Measurements from ENCODE around the gene SPATA4.

SPATA4 gene

DNA sequence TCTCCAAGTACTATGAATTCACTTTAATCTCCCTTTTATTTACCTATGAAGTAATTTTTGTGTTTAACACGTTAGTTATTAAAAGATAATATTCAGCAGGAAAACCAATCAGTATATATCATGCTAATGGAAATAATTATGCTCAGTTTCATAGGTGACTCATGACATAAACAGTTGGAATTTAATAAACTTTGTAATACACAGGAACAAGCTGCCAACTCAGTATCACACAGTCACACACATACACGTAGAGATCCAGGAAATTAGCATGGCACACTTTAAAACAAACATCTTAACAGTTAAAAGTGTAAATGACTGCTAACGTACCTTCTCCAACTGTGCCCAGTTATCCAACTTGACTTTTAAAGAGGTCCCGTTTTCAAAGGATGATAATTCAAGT is 2.3 kb downstream of the SPATA4 start:
- intact Hi-C loops (cut with DNase I): no loop called here
- no peak for DNase-seq

DNA sequence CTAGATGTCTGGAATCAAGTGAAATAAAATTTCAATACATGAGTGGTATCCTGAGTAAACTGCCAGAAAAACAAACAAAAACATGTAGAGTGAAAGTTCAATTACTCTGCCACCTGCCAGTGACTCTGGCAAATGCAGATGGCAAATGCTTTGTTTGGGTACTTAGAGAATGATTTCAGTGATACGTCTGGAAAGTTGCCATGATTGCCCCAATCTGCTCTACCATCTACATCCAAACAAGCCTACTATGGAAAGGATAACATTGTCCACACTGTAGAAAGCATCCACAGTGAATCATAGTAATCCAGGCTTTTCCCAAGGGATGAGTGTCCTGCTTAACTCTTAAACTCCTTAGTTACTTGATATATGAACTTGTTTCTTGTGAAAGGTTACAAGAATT is 3.4 kb downstream of the SPATA4 start:
- intact Hi-C loops (cut with DNase I): no loop called here
- no peak for DNase-seq

DNA sequence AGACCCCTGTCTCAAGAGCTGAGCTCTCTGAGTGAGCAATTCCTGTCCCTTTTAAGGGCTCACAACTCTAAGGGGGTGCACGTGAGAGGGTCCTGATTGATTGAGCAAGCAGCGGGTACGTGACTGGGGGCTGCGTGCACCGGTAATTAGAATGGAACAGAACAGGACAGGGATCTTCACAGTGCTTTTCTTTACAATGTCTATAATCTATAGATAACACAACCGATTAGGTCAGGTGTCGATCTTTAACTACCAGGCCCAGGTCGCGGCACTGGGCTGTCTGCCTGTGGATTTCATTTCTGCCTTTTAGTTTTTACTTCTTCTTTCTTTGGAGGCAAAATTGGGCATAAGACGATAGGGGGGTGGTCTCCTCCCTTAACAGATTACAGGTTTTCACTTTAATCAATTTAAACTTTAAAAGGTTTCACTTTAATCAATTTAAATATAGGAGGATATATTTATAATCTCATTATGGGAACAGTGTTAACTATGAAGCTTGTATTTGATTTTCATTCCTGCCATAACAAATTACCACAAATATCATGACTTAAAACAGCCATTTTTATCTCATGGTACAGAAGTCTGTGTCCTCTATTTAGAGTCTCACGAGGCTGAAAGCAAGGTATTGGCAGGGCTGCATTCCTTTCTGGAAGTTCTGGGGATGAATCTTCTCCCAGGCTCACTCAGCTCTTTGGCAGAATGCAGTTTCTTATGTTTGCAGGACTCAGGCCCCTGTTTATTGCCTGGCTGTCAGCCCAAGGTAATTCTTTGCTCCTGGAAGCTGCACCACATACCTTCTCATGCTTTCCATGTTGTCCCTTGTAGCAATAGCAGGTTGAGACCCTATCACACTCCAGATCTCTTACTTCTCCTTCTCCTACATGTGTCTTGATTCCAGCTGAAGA is 5.2 kb downstream of the SPATA4 start:
- intact Hi-C loops (cut with DNase I): no loop called here
- DNase-seq: no peak

DNA sequence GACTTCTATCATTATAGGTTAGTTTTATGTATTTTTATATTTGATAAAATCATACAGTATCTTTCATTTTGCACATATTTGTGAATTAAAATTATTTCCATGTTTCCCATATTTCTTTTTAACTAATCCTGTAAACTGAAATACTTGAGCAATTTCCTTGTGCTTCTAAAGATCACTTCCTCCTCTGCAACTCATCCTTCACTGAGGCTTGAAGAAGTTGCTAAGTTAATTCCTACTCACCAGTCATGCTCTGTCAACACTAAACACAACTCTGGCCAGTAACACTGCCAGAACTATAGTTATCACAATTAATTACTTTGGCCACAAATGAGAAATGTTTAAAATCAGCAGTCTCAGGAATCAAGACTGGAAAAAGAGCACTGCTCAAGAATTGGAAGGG is 6.7 kb downstream of the SPATA4 start:
- intact Hi-C loops (cut with DNase I): no loop called here
- DNase-seq: no peak

DNA sequence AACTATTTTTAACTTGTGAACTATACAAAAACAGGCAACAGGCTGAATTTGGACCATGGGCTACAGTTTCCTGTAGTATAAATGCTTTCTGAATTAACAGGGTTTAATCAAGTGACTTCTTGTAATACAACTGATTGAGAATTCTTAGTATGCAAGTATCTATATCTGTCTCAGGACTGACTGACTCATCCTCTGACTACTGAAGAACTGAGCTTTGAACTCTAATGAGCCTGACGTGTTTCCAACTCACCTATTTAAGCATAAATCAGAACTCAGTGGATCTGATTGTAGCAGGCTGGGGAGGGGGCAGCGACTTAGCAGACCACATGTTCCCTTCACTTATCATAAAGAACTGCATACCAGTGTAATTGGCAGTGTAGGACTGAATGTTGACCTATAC is 7.8 kb downstream of the SPATA4 start:
- DNase-seq: peak in 1 of 42 donors; percentile 25
- intact Hi-C loops (cut with DNase I): no loop called here

DNA sequence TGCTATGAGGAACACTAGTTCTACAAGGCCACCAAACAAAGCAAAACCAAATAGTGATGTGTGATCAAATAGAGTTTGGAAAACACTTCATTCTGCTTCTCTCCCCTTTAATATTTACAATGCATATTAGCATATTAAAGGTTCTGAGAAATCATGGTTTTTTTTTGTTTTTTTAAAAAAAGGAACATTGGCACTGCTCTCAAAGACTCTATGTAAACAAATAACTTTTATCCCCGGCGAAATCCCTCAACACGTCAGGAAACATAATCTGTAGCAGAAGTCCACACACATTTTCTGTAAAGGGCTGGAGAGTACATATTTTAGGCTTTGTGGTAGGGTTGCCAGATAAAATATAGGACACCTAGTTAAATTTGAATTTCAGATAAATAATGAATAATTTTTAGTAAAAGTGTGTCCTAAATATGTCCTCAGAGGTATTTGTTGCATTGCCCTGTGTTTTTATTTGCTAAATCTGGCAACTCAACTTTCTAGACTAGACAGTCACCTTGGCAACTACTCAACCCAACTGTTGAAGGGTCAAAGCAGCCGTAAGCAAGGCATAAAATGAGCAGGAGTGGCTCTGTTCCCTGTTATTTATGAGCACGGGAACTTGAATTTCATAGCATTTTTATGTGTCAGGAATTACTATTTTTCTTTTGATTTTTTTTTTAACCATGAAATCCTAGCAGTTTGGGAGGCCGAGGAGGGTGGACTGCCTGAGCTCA is 8.6 kb downstream of the SPATA4 start:
- DNase-seq: no peak

DNA sequence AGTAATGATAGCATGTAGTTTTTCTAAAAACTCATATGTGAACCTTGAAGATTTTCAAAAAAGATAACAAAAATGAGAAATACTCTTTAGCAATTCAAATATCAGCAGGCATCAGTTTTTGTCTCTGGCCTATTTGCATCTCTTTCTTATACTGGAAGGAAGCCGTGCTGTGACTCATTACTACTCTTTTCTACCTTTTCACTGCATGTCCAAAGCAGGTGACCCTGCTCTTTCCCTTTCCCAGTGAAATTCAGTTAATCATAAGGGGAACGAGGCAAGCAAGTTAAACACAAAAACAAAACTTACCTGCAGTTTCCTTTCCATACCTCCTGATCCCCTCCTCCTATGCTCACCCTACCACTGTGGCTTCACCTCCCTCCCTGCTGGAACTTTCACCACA is 9.3 kb downstream of the SPATA4 start:
- intact Hi-C loops (cut with DNase I): no loop called here
- DNase-seq: no peak

More for the DNA sequence above, 8.6 kb downstream of the SPATA4 start:
- intact Hi-C loops (cut with DNase I): no loop called here

DNA sequence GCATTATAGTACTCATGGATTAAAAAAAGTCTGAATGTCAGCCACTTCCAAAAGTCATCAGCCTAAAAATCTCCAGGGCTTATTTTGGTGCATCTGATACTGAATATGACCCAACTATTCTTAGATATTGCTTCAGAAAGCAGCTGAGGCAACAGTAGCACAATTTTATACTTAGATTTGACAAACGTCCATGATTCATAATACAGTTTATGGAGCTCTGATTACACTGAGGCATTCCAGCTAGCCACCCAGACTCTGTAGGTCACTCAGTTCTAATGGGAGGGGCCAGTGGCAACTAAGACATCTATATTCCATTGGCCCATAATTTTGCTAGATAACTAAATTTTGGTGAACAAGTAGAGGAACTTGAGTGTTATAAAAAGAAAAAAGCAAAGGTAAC is 10.3 kb downstream of the SPATA4 start:
- intact Hi-C loops (cut with DNase I): no loop called here
- no peak for DNase-seq

DNA sequence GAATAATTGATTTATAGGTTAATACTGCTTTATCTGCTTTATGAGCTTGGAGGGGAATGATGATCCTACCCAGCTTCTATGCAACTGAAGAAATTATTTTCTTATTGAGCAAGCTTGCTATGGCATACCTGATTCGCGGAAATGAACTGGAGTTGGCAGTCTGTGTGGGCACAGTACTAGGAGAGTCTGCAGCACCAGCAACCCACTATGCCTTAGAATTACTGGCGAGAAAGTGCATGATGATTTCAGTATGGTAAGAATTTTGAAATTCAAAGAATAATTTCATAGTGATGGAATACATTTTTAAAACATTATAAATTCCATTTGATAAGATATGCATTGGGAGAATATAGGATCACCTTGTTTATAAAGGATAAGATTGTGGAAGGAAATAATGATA is 32.3 kb downstream of the SPATA4 start:
- peak in 33 of 42 donors; percentile 6 to 85 (median 50) for DNase-seq
- intact Hi-C loops (cut with DNase I): no loop called here

DNA sequence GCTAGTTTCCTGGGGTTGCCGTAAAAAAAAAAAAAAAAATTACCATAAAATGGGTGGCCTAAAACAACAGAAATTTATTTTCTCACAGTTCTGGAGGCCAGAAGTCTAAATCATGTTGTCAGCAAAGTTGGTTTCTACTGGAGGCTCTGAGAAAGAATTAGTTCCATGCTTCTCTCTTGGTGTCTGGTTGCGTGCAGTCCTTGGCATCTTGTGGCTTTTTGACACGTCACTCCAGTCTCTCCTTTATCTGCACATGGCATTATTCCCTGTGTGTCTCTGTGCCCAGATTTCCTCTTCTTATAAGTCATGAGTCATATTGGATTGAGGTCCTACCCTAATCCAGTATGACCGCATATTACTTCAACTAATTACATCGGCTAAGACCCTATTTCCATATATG is 38.7 kb downstream of the SPATA4 start:
- no peak for DNase-seq
- intact Hi-C loops (cut with DNase I): no loop called here

DNA sequence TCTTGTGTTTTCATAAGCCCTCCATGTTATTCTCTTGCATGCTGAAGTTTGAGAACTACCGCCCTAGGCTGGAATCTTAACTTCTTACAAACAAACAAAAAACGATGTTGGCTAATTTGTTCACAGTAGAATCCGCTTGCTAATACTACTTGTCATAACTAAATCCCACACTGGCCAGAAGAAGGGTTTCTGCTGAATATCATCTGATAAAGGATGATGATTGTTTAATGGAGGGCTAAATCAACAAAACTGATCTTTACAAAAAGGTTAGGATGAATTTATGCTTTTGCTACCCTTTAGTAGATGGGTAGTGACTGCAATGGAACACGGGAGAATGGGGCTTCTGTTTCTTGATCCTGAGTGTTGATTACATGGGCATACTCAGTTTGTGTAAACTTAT is 42.3 kb downstream of the SPATA4 start:
- intact Hi-C loops (cut with DNase I): no loop called here
- no peak for DNase-seq

DNA sequence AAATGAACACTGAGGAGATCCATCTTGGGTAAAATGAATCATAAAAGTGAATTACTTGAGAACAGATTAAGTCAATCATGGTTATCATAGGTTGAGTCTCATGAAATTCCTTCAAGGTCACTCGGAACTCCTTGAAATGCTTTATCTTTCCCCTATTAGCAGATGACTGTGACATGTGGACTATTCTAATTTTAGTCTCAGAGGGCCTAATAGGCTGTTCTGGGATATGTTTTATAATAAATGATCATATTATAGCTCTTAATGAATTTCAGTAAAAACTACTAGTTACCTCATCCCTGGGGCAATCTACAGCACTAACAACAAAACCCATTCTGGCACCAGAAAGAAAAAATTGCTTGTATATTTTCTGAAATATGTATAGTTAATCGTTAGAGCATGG is 44.7 kb downstream of the SPATA4 start:
- no peak for DNase-seq
- intact Hi-C loops (cut with DNase I): no loop called here

DNA sequence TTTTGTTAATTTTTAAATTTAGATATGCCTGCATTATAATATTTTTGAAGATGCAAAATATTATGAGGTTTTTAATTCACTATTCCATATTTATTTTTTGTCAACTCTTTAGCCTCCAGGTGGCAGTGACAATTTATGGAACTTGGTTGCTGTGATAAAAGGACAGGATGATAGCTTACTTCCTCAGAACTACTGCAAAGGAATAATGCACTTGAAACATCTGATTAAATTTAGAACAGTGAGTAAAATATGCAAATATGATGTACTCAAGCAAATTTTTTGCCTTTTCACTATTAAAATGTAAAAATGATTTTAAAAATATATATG is 45.1 kb downstream of the SPATA4 start:
- intact Hi-C loops (cut with DNase I): no loop called here
- no peak for DNase-seq

DNA sequence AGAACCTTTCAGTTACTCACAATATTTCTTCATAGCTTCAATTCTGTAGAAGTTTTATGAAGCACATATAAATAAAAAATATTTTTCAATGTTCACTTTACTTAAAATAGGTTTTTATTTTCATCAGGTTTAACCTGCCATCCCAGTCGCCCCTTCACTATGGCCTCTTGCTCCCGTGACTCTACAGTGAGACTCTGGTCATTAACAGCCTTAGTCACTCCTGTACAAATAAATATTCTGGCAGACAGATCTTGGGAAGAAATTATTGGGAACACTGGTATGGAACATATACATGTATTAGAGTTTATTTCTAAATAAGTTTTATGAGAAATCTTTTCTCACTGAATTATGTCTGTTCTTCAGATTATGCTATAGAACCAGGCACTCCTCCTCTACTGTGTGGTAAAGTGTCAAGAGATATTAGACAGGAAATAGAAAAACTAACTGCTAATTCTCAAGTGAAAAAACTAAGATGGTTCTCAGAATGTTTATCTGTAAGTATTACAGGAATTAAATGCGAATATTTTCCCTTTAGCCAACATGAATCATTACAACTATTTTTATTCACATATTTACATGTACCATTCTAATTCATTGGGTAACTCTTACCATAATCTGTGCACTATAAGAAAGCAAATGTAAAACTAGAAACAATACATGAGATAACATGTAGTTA is 45.6 kb downstream of the SPATA4 start:
- DNase-seq: no peak
- intact Hi-C loops (cut with DNase I): no loop called here

DNA sequence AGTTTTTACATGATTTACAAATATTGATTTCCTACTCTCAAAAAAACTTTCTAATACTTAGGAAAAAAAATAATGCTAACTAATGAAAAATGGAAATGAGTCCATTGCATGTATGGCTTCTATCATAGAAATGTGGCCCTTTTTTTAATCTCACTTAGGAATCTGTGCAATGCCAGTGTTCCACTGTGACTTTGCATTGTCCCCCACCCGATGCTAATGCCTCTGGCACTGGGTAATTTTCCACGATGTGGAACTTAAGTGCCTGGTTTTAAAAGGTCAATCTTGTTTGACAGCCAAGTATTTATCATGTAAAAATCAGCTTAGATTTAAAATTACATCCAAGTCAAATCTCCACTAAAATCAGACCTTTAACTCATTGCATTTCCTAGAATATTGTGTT is 53.1 kb downstream of the SPATA4 start:
- no peak for DNase-seq
- intact Hi-C loops (cut with DNase I): no loop called here

DNA sequence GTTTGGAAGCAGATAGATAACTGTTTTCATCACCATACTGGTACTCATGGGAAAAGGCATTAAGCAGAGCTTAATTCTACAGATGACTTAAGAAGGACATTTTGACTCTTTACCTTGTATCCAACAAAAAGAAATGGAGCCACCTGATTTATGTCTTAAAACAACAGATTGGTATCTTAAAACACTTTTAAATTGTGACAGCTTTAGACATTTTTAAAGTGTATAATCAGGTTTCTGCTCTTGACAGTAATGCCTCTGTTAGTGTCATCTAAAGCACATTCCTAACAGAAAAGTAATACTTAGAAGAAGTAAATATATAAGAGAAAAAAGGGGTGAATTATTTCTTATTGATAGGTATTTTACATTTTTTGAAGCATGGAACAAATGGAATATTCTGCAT is 55.9 kb downstream of the SPATA4 start:
- intact Hi-C loops (cut with DNase I): no loop called here
- no peak for DNase-seq

DNA sequence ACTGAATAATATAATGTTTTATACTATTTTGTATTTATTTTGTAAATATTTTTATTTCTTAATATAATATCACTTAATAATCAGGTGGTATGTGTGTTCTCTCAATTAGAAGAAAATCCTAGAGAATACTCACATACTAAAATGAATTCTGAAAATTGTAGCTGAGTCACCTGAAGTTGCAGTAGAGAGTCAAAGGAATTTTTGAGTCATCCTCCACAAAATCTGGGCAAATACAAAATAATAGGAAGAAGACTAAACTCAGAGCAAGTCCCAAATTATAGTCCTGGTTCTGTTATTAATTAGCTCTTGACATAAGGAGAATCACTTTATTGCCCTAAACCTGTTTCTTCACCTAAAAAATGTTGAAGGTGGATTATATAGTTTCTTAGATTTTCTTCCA is 57.8 kb downstream of the SPATA4 start:
- DNase-seq: no peak
- intact Hi-C loops (cut with DNase I): no loop called here

DNA sequence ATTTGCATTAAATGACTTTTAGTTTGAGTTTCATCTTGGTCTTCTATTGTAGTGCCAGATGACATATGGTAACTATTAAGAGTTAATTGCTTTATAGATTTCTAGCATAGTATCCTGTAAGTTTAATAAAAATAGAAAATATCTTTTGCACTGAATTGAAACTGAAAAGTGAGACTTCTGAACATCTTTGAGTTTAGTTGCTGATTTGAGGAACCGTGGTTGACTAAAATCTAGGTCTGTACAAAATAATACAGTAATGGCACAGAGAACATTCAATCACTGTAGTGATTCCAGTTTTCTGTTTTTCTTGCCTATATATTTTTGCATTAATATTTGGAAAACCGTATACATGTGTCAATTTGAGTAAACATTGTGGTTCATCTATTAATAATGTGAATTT is 60.7 kb downstream of the SPATA4 start:
- intact Hi-C loops (cut with DNase I): no loop called here
- DNase-seq: no peak
